Kidney (tissue), 14 donors: ENCODE measurements around the gene MEA1. TPM values are rescaled to one million over a fixed set of nuclear protein-coding genes. Genes with fewer than 3 reads are reported as not detected.

Experiments
- DNase-seq, 5 donors: peaks; one replicate each; pipeline ENCODE4 v3.0.0-alpha.2; 2013 to 2020
- FAIRE-seq: peaks from 2 replicates; lab custom pipeline; 2012; peaks lifted over from hg19 to GRCh38; lab: Jason Lieb, UNC
- H3K27ac ChIP-seq, 2 donors: one replicate each; pipeline ENCODE4 v1.7.0; 2013; ENCODE audit warnings: low read depth in 2 of 2, low read length in 2 of 2, inconsistent platforms in 1 of 2
- H3K27me3 ChIP-seq: one replicate; pipeline ENCODE4 v1.7.1; 2013; ENCODE audit warnings: low read length, inconsistent platforms; ENCODE audit not compliant: control insufficient read depth, insufficient read depth
- H3K36me3 ChIP-seq, 3 donors: one replicate each; pipeline versions ENCODE4 v1.7.0 to v1.7.1; 2013; ENCODE audit warnings: low read length in 3 of 3, control low read depth in 1 of 3, inconsistent platforms in 1 of 3; ENCODE audit not compliant: insufficient read depth in 3 of 3, control insufficient read depth in 2 of 3
- H3K4me1 ChIP-seq, 3 donors: one replicate each; pipeline versions ENCODE4 v1.7.0 to v1.7.1; 2013; ENCODE audit warnings: low read length in 3 of 3, inconsistent platforms in 1 of 3, low read depth in 1 of 3; ENCODE audit not compliant: control insufficient read depth in 2 of 3, insufficient read depth in 2 of 3
- H3K4me3 ChIP-seq, 3 donors: one replicate each; pipeline versions ENCODE4 v1.7.0 to v1.8.1; 2013; ENCODE audit warnings: low read length in 3 of 3, control low read depth in 1 of 3, inconsistent platforms in 1 of 3
- H3K9ac ChIP-seq, 3 donors: one replicate each; pipeline versions ENCODE4 v1.7.0 to v1.7.1; 2013; ENCODE audit warnings: low read length in 3 of 3, control low read depth in 1 of 3, inconsistent platforms in 1 of 3
- H3K9me3 ChIP-seq, 3 donors: one replicate each; pipeline versions ENCODE4 v1.7.0 to v1.7.1; 2013; ENCODE audit warnings: low read length in 3 of 3, control low read depth in 1 of 3, inconsistent platforms in 1 of 3; ENCODE audit not compliant: control insufficient read depth in 2 of 3, insufficient read depth in 1 of 3
- CTCF ChIP-seq: IDR thresholded peaks from 3 replicates; pipeline ENCODE4 v1.5.1; 2012; ENCODE audit warnings: mild to moderate bottlenecking, moderate library complexity, borderline replicate concordance; ENCODE audit not compliant: insufficient read depth; ENCODE audit errors: extremely low read depth
- intact Hi-C: fragments of 100-400 bp; cut with DNase I; formaldehyde crosslinking; loops from one replicate; pipeline ENCODE4 v1.11.1; 2022
- polyA plus RNA-seq: library from polyadenylated mRNA; stranded (reverse); fragments of 350-450 nt; fragmentation: Illumina TruSeq; extraction: RNeasy Lipid Tissue Mini Kit (QIAGEN cat#74804); gene quantifications from one replicate; pipeline ENCODE4 v1.2.3, GENCODE V29; 2014; ENCODE audit warnings: low read depth, low replicate concordance; ENCODE audit not compliant: insufficient read depth
- total RNA-seq: library from RNA; stranded (reverse); fragmentation: NEBNext Ultra II Directional; extraction: Animal tissue kit (Norgen Biotek cat#: 25700); gene quantifications from one replicate; pipeline ENCODE4 v1.2.1, GENCODE V29; 2021
- donor health status: control.
- donor health status: control.
- donor health status: control.
- donor health status: control.
- donor health status: control.
- donor health status: DM: yes; HTN: yes; CAD: no.
- donor health status: Normal renal cell carcinoma (clear cell type).

MEA1 gene
- total and polyA plus RNA-seq, 2 donors from 2014 or later = 53.2 to 149 TPM

- FAIRE-seq (no peak), DNase-seq (no peak)
- intact Hi-C loops = no loop called here
- peaks cover 0 to 30% (median 3%) of the 10 kb centered on the region in 3 donors for H3K4me1 ChIP-seq
- H3K27ac ChIP-seq = no peak overlapping the region
- H3K4me3 ChIP-seq = no peak overlapping the region
- H3K27me3 ChIP-seq = no peaks in the 10 kb centered on the region
- H3K9ac ChIP-seq = no peak overlapping the region
- no peaks in the 10 kb centered on the region for H3K9me3 ChIP-seq
- peaks cover 0 to 37% (median 19%) of the 10 kb centered on the region in 3 donors for H3K36me3 ChIP-seq
- no peak for TF ChIP-seq CTCF
Measured at GRCh38 chr6:43061861-43062260, 48.1 kb upstream of the MEA1 start.

- no peak for FAIRE-seq
- H3K27ac ChIP-seq = no peak overlapping the region
- intact Hi-C loops = no loop called here
Measured at GRCh38 chr6:43060755-43061633, 47.2 kb upstream of the MEA1 start.

DNA sequence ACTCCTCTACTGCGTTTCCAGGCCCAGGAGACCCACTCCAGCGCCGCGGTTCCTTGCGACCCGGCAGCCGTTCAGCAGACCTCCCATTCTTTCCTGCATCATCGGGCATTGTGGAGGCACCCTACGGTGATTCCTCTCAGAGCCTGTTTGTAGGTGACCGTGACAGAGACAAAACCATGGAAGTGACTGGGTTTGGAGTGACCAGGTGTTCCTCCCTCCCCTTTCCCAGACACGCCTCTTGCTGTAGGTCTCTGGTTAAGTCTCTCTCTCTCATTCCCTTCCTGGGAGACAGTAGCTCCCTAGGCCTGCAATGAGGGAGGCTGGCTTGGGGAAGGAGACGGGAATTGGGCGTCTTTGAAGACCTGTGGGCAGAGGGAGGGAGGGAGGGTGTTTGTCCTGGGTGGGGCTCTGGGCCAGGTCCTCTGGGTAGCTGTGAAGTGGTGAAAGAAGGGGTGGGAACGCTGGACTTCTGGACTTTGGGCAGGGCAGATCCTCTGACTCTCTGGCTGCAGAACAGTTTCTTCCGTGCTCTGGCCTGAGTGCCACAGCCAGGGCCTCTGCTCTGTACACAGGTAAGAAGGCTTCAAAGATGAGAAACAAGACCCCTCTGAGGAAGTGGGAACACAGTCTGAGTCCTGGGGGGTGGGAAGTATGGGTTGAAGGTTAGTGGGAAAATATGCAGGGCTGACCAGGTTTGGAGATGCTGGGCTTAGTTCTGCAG is 46.4 kb upstream of the MEA1 start:
- peaks cover 0 to 32% (median 16%) of the 10 kb centered on the region in 3 donors for H3K36me3 ChIP-seq
- DNase-seq (peak in 3 of 5 donors; percentile 25 to 52 (median 37)), FAIRE-seq (no peak)
- peaks cover 0 to 30% (median 3%) of the 10 kb centered on the region in 3 donors for H3K4me1 ChIP-seq
- no peaks in the 10 kb centered on the region for H3K9me3 ChIP-seq
- no peak for TF ChIP-seq CTCF
- peak overlapping the region; percentile 96 to 99 (median 99) for H3K4me3 ChIP-seq
- no peaks in the 10 kb centered on the region for H3K27me3 ChIP-seq
- intact Hi-C loops = no loop called here
- H3K27ac ChIP-seq = peak overlapping the region; percentile 93
- peak overlapping the region; percentile 77 to 99 (median 92) for H3K9ac ChIP-seq

More at GRCh38 chr6:43060755-43061633, 47.2 kb upstream of the MEA1 start:
- no peak for TF ChIP-seq CTCF
- DNase-seq = no peak
- Histone ChIP-seq H3K9ac (peak overlapping the region in 2 of 3 donors; percentile 2 to 74), H3K36me3 (peaks cover 0 to 32% (median 15%) of the 10 kb centered on the region in 3 donors), H3K4me3 (peak overlapping the region in 2 of 3 donors; percentile 96 to 99), H3K9me3 (no peaks in the 10 kb centered on the region), H3K27me3 (no peaks in the 10 kb centered on the region), H3K4me1 (peaks cover 0 to 30% (median 3%) of the 10 kb centered on the region in 3 donors)
